ENCODE data around the gene CBX5.

DNA sequence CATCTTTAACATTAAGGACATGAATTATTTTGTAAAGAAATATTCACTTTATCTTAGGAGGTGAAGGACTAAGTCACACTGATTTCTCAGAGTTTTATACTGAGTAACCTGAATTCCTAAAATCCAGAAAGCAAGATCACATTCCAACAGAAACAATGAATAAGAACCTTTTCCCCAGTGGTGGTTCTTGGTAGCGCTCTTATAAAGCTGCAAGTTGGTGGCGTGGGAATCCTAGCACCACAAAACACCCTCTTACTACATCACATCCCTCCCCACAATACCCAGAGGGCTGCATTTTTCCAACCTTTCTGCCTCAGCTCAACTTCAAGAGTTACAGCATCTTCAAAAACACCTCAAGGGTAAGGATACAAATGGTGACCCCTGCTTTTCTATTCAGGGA lies 47.1 kb downstream of the CBX5 start:
- TF ChIP-seq POLR2AphosphoS5 (IDR thresholded peaks at IDR 0.05): no peak
- TF ChIP-seq, protein P1, sequence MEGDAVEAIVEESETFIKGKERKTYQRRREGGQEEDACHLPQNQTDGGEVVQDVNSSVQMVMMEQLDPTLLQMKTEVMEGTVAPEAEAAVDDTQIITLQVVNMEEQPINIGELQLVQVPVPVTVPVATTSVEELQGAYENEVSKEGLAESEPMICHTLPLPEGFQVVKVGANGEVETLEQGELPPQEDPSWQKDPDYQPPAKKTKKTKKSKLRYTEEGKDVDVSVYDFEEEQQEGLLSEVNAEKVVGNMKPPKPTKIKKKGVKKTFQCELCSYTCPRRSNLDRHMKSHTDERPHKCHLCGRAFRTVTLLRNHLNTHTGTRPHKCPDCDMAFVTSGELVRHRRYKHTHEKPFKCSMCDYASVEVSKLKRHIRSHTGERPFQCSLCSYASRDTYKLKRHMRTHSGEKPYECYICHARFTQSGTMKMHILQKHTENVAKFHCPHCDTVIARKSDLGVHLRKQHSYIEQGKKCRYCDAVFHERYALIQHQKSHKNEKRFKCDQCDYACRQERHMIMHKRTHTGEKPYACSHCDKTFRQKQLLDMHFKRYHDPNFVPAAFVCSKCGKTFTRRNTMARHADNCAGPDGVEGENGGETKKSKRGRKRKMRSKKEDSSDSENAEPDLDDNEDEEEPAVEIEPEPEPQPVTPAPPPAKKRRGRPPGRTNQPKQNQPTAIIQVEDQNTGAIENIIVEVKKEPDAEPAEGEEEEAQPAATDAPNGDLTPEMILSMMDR (IDR thresholded peaks at IDR 0.05): no peak
- no peak for TF ChIP-seq POLR2A (IDR thresholded peaks at IDR 0.05)

Measured in prostate gland (tissue), 2 donors.